Suprapubic skin (tissue), 4 donors: ENCODE measurements around the gene ZFAND6.

Source experiments
- POLR2A ChIP-seq, 2 donors: fragments of 450-650 bp; IDR thresholded peaks; one replicate each; pipeline ENCODE4 v1.6.1; 2017; ENCODE audit warnings: antibody characterized with exemption in 2 of 2, mild to moderate bottlenecking in 2 of 2, moderate library complexity in 2 of 2
- POLR2AphosphoS5 ChIP-seq, 3 donors: sonication (generic); formaldehyde crosslinking; IDR thresholded peaks; one replicate each; pipeline ENCODE4 v1.6.1; 2017; ENCODE audit warnings: antibody characterized with exemption in 3 of 3
- TF ChIP-seq, protein P1 (sequence below), 2 donors: fragments of 200-600 bp in 1 of 2; fragments of 450-650 bp in 1 of 2; sonication (generic) in 1 of 2; IDR thresholded peaks; one replicate each; pipeline ENCODE4 v1.5.1; 2016 to 2019; ENCODE audit warnings: antibody characterized with exemption in 2 of 2, mild to moderate bottlenecking in 1 of 2, moderate library complexity in 1 of 2

DNA sequence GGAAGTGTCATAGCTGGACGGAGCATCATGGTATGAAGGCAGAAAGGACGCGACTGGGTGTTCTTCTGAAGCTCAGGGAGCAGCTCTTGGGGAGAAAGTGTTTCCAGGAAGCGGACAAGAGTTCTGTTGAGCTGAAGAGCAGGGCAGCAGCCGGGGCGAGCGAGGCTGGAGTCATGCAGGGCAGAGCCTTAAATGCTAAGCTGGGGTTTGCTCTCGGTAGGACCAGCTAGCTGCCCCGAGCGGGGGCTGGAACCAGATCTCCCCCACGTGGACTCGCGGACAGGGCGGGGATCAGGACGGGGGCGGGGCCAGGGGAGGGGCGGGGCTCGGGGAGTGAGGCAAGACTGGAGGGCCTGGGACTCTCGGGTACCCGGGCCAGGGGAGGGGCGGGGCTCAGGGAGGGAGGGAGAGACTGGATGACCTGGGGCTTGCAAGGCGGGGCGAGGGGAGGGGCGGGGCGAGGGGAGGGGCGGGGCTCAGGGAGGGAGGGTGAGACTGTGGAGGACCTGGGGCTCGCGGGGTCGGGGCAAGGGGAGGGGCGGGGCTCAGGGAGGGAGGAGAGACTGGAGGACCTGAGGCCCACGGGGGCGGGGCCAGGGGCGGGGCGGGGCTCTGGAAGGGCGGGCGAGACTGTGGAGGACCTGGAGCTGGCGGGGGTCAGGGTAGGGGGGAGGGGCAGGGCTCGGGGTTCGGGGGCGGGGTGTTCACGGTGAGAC is 92.9 kb downstream of the ZFAND6 start:
- TF ChIP-seq, protein P1, sequence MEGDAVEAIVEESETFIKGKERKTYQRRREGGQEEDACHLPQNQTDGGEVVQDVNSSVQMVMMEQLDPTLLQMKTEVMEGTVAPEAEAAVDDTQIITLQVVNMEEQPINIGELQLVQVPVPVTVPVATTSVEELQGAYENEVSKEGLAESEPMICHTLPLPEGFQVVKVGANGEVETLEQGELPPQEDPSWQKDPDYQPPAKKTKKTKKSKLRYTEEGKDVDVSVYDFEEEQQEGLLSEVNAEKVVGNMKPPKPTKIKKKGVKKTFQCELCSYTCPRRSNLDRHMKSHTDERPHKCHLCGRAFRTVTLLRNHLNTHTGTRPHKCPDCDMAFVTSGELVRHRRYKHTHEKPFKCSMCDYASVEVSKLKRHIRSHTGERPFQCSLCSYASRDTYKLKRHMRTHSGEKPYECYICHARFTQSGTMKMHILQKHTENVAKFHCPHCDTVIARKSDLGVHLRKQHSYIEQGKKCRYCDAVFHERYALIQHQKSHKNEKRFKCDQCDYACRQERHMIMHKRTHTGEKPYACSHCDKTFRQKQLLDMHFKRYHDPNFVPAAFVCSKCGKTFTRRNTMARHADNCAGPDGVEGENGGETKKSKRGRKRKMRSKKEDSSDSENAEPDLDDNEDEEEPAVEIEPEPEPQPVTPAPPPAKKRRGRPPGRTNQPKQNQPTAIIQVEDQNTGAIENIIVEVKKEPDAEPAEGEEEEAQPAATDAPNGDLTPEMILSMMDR (IDR thresholded peaks at IDR 0.05) = no peak
- TF ChIP-seq POLR2A (IDR thresholded peaks at IDR 0.05) (no peak), POLR2AphosphoS5 (IDR thresholded peaks at IDR 0.05) (no peak)
